K562 (cell line): ENCODE data around the gene CCDC187. TPM values are rescaled to one million over a fixed set of nuclear protein-coding genes. Genes with fewer than 3 reads are reported as not detected.

Source experiments
- AFF1 ChIP-seq, 2 experiments: fragments of 450-650 bp; IDR thresholded peaks; 2 replicates each; pipeline ENCODE4 v1.6.1; 2018; ENCODE audit warnings: mild to moderate bottlenecking in 2 of 2, low read depth in 1 of 2; ENCODE audit not compliant: partially characterized antibody in 2 of 2
- CEBPG ChIP-seq, 3 experiments: fragments of 200-800 bp in 1 of 3; sonication (Bioruptor generic) in 1 of 3; sonication (generic) in 1 of 3; formaldehyde crosslinking in 1 of 3; IDR thresholded peaks in 2 of 3; conservative IDR thresholded peaks in 1 of 3; 2 replicates each; pipeline versions ENCODE4 v1.6.1 to v1.8.0; 2016 to 2022; ENCODE audit warnings: missing compliant biosample characterization in 2 of 3, missing genetic modification characterization in 2 of 3, mild to moderate bottlenecking in 1 of 3, missing genetic modification reagents in 1 of 3
- GABPB1 ChIP-seq: sonication (generic); formaldehyde crosslinking; IDR thresholded peaks from 2 replicates; pipeline ENCODE4 v1.8.0; 2022; ENCODE audit warnings: mild to moderate bottlenecking, missing genetic modification reagents
- NCOA1 ChIP-seq: fragments of 450-650 bp; IDR thresholded peaks from 2 replicates; pipeline ENCODE4 v1.6.1; 2016; ENCODE audit warnings: low read depth
- RHOXF2B ChIP-seq: fragments of 250-450 bp; sonication (Bioruptor Pico); conservative IDR thresholded peaks from 2 replicates; pipeline ENCODE4 v1.5.1; 2021
- SMARCE1 ChIP-seq: fragments of 450-650 bp; IDR thresholded peaks from 2 replicates; pipeline ENCODE4 v1.7.1; 2016; ENCODE audit warnings: mild to moderate bottlenecking
- TBL1XR1 ChIP-seq, 2 experiments: IDR thresholded peaks; 2 replicates each; pipeline ENCODE4 v1.6.1; 2012; ENCODE audit warnings: improper control_type of control experiment in 2 of 2, low read length in 2 of 2, mild to moderate bottlenecking in 1 of 2
- TCFL5 ChIP-seq: fragments of 250-450 bp; sonication (Bioruptor Pico); conservative IDR thresholded peaks from 2 replicates; pipeline ENCODE4 v1.6.1; 2021; ENCODE audit warnings: mild to moderate bottlenecking, moderate library complexity, matching md5 sums
- ZNF449 ChIP-seq: fragments of 250-450 bp; sonication (Bioruptor Pico); IDR thresholded peaks from 2 replicates; pipeline ENCODE4 v1.8.0; 2022; ENCODE audit warnings: moderate library complexity, mild to moderate bottlenecking, inconsistent platforms
- polyA plus RNA-seq, 8 experiments: library from polyadenylated mRNA; depleted of rRNA in 4 of 8; stranded (reverse) in 5 of 8; unstranded in 3 of 8; fragments of >200 nt; fragmentation: Nextera tagmentation in 2 of 8; fragmentation: Illumina TruSeq in 1 of 8; extraction: Ambion mirVana in 2 of 8; extraction: Trizol in 1 of 8; gene quantifications; 2 replicates each; pipeline versions ENCODE4 v1.2.1 to v1.2.3, GENCODE V29; 2011 to 2014; ENCODE audit warnings: inconsistent platforms in 1 of 8, missing spikeins in 1 of 8
- total RNA-seq, 7 experiments: library from RNA; depleted of rRNA in 6 of 7; stranded (reverse); fragments of >200 nt in 6 of 7; fragmentation: Illumina TruSeq in 2 of 7; extraction: Trizol in 2 of 7; gene quantifications; 2 replicates each; pipeline versions ENCODE4 v1.2.1 to v1.2.3, GENCODE V29; 2011 to 2021; ENCODE audit warnings: low replicate concordance in 1 of 7
- TF ChIP-seq, protein P1 (sequence below): fragments of 450-650 bp; IDR thresholded peaks from 2 replicates; pipeline ENCODE4 v1.6.1; 2017; ENCODE audit warnings: antibody characterized with exemption, mild to moderate bottlenecking
- TF ChIP-seq, protein P2 (sequence below): fragments of 250-450 bp; sonication (Bioruptor Pico); IDR thresholded peaks from 2 replicates; pipeline ENCODE4 v1.5.0; 2022; ENCODE audit warnings: mild to moderate bottlenecking

CCDC187 gene
- total and polyA plus RNA-seq, 9 of the 15 experiments (the other 6 are each of a cell fraction or from before 2014, with no cell fraction given): not detected

DNA sequence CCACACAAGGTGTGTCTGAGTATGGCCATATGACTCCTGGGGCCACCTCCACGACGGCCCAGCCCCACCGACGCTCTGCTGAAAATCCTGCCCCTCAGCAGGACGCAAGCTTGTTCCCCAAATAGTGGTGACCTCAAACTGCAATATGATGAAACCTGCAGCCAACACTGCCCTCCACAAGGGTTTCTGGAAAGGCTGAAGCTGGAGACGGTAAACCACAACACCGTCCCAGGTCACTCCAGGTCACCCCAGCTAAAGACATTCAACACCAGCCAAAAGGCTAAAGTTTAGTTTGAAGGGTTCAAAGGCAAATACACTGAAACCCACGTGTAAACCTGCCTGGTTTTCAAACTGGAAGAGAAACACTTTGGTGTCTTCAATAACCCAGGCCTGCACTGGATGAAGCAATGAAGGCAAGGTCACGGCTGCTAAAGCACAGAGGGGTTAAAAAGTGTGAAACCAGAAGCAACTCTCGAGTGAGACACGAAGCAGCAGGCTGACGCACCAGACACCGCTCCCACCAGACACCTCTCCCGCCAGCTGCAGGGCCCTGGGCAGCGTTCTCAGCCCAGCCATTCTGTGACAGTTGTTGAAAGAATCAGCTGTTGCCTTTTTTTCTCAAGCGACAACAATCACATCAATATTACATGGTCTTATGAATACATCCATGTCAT, 97.2 kb downstream of the CCDC187 start (continued):
- TF ChIP-seq, protein P1, sequence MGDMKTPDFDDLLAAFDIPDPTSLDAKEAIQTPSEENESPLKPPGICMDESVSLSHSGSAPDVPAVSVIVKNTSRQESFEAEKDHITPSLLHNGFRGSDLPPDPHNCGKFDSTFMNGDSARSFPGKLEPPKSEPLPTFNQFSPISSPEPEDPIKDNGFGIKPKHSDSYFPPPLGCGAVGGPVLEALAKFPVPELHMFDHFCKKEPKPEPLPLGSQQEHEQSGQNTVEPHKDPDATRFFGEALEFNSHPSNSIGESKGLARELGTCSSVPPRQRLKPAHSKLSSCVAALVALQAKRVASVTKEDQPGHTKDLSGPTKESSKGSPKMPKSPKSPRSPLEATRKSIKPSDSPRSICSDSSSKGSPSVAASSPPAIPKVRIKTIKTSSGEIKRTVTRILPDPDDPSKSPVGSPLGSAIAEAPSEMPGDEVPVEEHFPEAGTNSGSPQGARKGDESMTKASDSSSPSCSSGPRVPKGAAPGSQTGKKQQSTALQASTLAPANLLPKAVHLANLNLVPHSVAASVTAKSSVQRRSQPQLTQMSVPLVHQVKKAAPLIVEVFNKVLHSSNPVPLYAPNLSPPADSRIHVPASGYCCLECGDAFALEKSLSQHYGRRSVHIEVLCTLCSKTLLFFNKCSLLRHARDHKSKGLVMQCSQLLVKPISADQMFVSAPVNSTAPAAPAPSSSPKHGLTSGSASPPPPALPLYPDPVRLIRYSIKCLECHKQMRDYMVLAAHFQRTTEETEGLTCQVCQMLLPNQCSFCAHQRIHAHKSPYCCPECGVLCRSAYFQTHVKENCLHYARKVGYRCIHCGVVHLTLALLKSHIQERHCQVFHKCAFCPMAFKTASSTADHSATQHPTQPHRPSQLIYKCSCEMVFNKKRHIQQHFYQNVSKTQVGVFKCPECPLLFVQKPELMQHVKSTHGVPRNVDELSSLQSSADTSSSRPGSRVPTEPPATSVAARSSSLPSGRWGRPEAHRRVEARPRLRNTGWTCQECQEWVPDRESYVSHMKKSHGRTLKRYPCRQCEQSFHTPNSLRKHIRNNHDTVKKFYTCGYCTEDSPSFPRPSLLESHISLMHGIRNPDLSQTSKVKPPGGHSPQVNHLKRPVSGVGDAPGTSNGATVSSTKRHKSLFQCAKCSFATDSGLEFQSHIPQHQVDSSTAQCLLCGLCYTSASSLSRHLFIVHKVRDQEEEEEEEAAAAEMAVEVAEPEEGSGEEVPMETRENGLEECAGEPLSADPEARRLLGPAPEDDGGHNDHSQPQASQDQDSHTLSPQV: peak; percentile 71; the same call in 1 of the 2 replicates
- TF ChIP-seq CEBPG (CRISPR knock-in tag; IDR thresholded peaks at IDR 0.05) (peak; percentile 99), CEBPG (tag; conservative IDR thresholded peaks at IDR 0.05 in 1 of 2, IDR thresholded peaks at IDR 0.05 in 1 of 2) (peak; percentile 75 to 97), AFF1 (IDR thresholded peaks at IDR 0.05; ENCODE audit: low read depth in 1 of 2, partially characterized antibody in 2 of 2) (peak; percentile 15 to 83), SMARCE1 (peak; percentile 42; the same call in 1 of the 2 replicates), NCOA1 (peak; percentile 78; the same call in 1 of the 2 replicates), RHOXF2B (CRISPR knock-in tag) (no peak), TBL1XR1 (IDR thresholded peaks at IDR 0.05; ENCODE audit: low read length in 2 of 2) (peak in 1 of 2 experiments; percentile 75; a peak in 1 of 4 replicates), GABPB1 (peak; percentile 47; the same call in 1 of the 2 replicates), ZNF449 (CRISPR knock-in tag) (peak; percentile 5; the same call in 1 of the 2 replicates), TCFL5 (CRISPR knock-in tag) (0 out of 2 replicates have a peak, but pooled peaks have one; percentile 55)
- TF ChIP-seq, protein P2, sequence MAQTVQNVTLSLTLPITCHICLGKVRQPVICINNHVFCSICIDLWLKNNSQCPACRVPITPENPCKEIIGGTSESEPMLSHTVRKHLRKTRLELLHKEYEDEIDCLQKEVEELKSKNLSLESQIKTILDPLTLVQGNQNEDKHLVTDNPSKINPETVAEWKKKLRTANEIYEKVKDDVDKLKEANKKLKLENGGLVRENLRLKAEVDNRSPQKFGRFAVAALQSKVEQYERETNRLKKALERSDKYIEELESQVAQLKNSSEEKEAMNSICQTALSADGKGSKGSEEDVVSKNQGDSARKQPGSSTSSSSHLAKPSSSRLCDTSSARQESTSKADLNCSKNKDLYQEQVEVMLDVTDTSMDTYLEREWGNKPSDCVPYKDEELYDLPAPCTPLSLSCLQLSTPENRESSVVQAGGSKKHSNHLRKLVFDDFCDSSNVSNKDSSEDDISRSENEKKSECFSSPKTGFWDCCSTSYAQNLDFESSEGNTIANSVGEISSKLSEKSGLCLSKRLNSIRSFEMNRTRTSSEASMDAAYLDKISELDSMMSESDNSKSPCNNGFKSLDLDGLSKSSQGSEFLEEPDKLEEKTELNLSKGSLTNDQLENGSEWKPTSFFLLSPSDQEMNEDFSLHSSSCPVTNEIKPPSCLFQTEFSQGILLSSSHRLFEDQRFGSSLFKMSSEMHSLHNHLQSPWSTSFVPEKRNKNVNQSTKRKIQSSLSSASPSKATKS (CRISPR knock-in tag): 0 out of 2 replicates have a peak, but pooled peaks have one; percentile 29
